HG02943 (cell line): ENCODE results near the gene TUBB4B.
A peak's percentile ranks its signal among the peaks of the same experiment; 100 is the strongest.

ENCODE experiments used
- ATAC-seq: cut with Tn5 transposase; IDR thresholded peaks from one replicate; pipeline ENCODE4 v1.9.1; 2021; ENCODE audit warnings: mild to moderate bottlenecking, low read depth, moderate library complexity; ENCODE audit not compliant: unreplicated experiment

TUBB4B gene

GRCh38 chr9:137211532-137211931 is 29.6 kb upstream of the TUBB4B start:
- no peak for ATAC-seq

GRCh38 chr9:137212520-137212919 is 28.6 kb upstream of the TUBB4B start:
- no peak for ATAC-seq

GRCh38 chr9:137213160-137214060 is 27.7 kb upstream of the TUBB4B start:
- no peak for ATAC-seq

- no peak for ATAC-seq
Measured at GRCh38 chr9:137214620-137215019, 26.5 kb upstream of the TUBB4B start.

- no peak for ATAC-seq
Measured at GRCh38 chr9:137215196-137215986, 25.7 kb upstream of the TUBB4B start.

- ATAC-seq, result no peak
Measured at GRCh38 chr9:137216188-137216965, 24.7 kb upstream of the TUBB4B start.

GRCh38 chr9:137217276-137218211 is 23.5 kb upstream of the TUBB4B start:
- ATAC-seq, result no peak

GRCh38 chr9:137218212-137218753 is 22.8 kb upstream of the TUBB4B start:
- no peak for ATAC-seq

- no peak for ATAC-seq
Measured at GRCh38 chr9:137218754-137219271, 22.3 kb upstream of the TUBB4B start.

- no peak for ATAC-seq
Measured at GRCh38 chr9:137219757-137220316, 21.2 kb upstream of the TUBB4B start.

- no peak for ATAC-seq
Measured at GRCh38 chr9:137220317-137221094, 20.6 kb upstream of the TUBB4B start.

GRCh38 chr9:137221095-137221505 is 20.0 kb upstream of the TUBB4B start:
- ATAC-seq, result no peak

- ATAC-seq, result no peak
Measured at GRCh38 chr9:137221506-137222111, 19.5 kb upstream of the TUBB4B start.

GRCh38 chr9:137222190-137223077 is 18.7 kb upstream of the TUBB4B start, which contains the start of gene RNF208:
Gene RNF208 (minus strand): TSS chr9:137222240. CDS start chr9:137221212, 1,028 bp downstream.
- peak; percentile 2 for ATAC-seq

- ATAC-seq, result peak; percentile 57
Measured at GRCh38 chr9:137223078-137223970, 17.8 kb upstream of the TUBB4B start.
